OCI-LY1 (cell line): ENCODE results near the gene AMPD3.

Experiments
- H2AFZ ChIP-seq: fragments of 200-600 bp; sonication (generic), shearing (Covaris generic); 2 replicates; pipeline ENCODE4 v1.6.0; 2014; ENCODE audit warnings: antibody characterized with exemption, mild to moderate bottlenecking, low read length
- H3F3A ChIP-seq: fragments of 200-600 bp; sonication (generic), shearing (Covaris generic); 2 replicates; pipeline ENCODE4 v1.6.0; 2014; ENCODE audit warnings: mild to moderate bottlenecking, antibody characterized with exemption, low read length, moderate library complexity; ENCODE audit not compliant: insufficient read depth
- H3K27ac ChIP-seq: fragments of 200-600 bp; sonication (generic); 2 replicates; pipeline ENCODE4 v1.5.1; 2014; ENCODE audit warnings: low read length, mixed run types, mild to moderate bottlenecking, low read depth; ENCODE audit not compliant: poor library complexity, severe bottlenecking
- H3K27me3 ChIP-seq: fragments of 200-600 bp; sonication (generic); 2 replicates; pipeline ENCODE4 v1.6.0; 2014; ENCODE audit warnings: antibody characterized with exemption, mild to moderate bottlenecking, low read length, moderate library complexity; ENCODE audit not compliant: insufficient read depth
- H3K36me3 ChIP-seq: fragments of 200-600 bp; sonication (generic); 2 replicates; pipeline ENCODE4 v1.6.1; 2014; ENCODE audit warnings: mild to moderate bottlenecking, antibody characterized with exemption, low read length, moderate library complexity, mixed read lengths; ENCODE audit not compliant: insufficient read depth
- H3K4me1 ChIP-seq: fragments of 200-600 bp; sonication (generic); 2 replicates; pipeline ENCODE4 v1.5.1; 2014; ENCODE audit warnings: mild to moderate bottlenecking, low read length, moderate library complexity; ENCODE audit not compliant: insufficient read depth, severe bottlenecking
- H3K4me2 ChIP-seq: fragments of 200-600 bp; sonication (generic), shearing (Covaris generic); 2 replicates; pipeline ENCODE4 v1.6.1; 2014; ENCODE audit warnings: low read length
- H3K4me3 ChIP-seq: fragments of 200-600 bp; sonication (generic); 2 replicates; pipeline ENCODE4 v1.5.1; 2014; ENCODE audit warnings: low read length, low read depth, mild to moderate bottlenecking, mixed read lengths; ENCODE audit not compliant: poor library complexity, severe bottlenecking
- H3K79me2 ChIP-seq: fragments of 200-600 bp; shearing (Covaris generic); 2 replicates; pipeline ENCODE4 v1.6.1; 2016; ENCODE audit warnings: mixed run types, low read length, mixed read lengths; ENCODE audit not compliant: insufficient read depth
- H3K9ac ChIP-seq: fragments of 200-600 bp; sonication (generic), shearing (Covaris generic); 2 replicates; pipeline ENCODE4 v1.6.1; 2014; ENCODE audit warnings: mild to moderate bottlenecking, low read length, mixed read lengths
- H3K9me2 ChIP-seq: fragments of 200-600 bp; sonication (generic), shearing (Covaris generic); 2 replicates; pipeline ENCODE4 v1.6.1; 2014; ENCODE audit warnings: low read depth, mild to moderate bottlenecking, low read length, mixed read lengths
- H3K9me3 ChIP-seq: fragments of 200-600 bp; shearing (Covaris generic); 2 replicates; pipeline ENCODE4 v1.6.1; 2014; ENCODE audit warnings: low read length, mixed read lengths
- H4K20me1 ChIP-seq: fragments of 200-600 bp; sonication (generic), shearing (Covaris generic); 2 replicates; pipeline ENCODE4 v1.6.0; 2016; ENCODE audit warnings: mild to moderate bottlenecking, low read length; ENCODE audit not compliant: insufficient read depth
- CTCF ChIP-seq: fragments of 200-600 bp; sonication (generic), shearing (Covaris generic); IDR thresholded peaks from 2 replicates; pipeline ENCODE4 v1.5.1; 2017; ENCODE audit warnings: mild to moderate bottlenecking, antibody characterized with exemption, low read length, moderate library complexity, mixed read lengths
- EZH2 ChIP-seq: fragments of 200-600 bp; sonication (generic), shearing (Covaris generic); IDR thresholded peaks from 2 replicates; pipeline ENCODE4 v1.8.0; 2017; ENCODE audit warnings: borderline replicate concordance, mixed run types, mild to moderate bottlenecking, antibody characterized with exemption, low read length, moderate library complexity, mixed read lengths

AMPD3 gene

GRCh38 chr11:10504490-10504889 lies 49.4 kb downstream of the AMPD3 start:
- H3K36me3 ChIP-seq, result peaks cover 59% of the 10 kb centered on the region; the same call in 1 of the 2 replicates

GRCh38 chr11:10505278-10506007 lies 50.4 kb downstream of the AMPD3 start:
- no peaks in the 10 kb centered on the region for H3K79me2 ChIP-seq
- TF ChIP-seq CTCF (no peak), EZH2 (no peak)
- no peak overlapping the region for H3K27ac ChIP-seq
- H3K4me1 ChIP-seq, result no peaks in the 10 kb centered on the region
- no peaks in the 10 kb centered on the region for H3K9me3 ChIP-seq
- no peak overlapping the region for H2AFZ ChIP-seq
- no peaks in the 10 kb centered on the region for H4K20me1 ChIP-seq
- H3K36me3 ChIP-seq, result peaks cover 52% of the 10 kb centered on the region; the same call in 1 of the 2 replicates
- no peaks in the 10 kb centered on the region for H3F3A ChIP-seq
- H3K9ac ChIP-seq, result no peak overlapping the region
- H3K4me2 ChIP-seq, result no peak overlapping the region
- H3K4me3 ChIP-seq, result no peak overlapping the region
- no peaks in the 10 kb centered on the region for H3K9me2 ChIP-seq
- H3K27me3 ChIP-seq, result no peaks in the 10 kb centered on the region

More at GRCh38 chr11:10504490-10504889, 49.4 kb downstream of the AMPD3 start:
- no peak for TF ChIP-seq CTCF
- no peaks in the 10 kb centered on the region for H3K27me3 ChIP-seq
- no peaks in the 10 kb centered on the region for H4K20me1 ChIP-seq
- H3K4me2 ChIP-seq, result no peak overlapping the region
- no peaks in the 10 kb centered on the region for H3K79me2 ChIP-seq
- no peak overlapping the region for H3K9ac ChIP-seq
- H3K27ac ChIP-seq, result no peak overlapping the region
- no peaks in the 10 kb centered on the region for H3K4me1 ChIP-seq
- H3K9me2 ChIP-seq, result no peaks in the 10 kb centered on the region
- H3K9me3 ChIP-seq, result no peaks in the 10 kb centered on the region
- no peak overlapping the region for H3K4me3 ChIP-seq
- H3F3A ChIP-seq, result no peaks in the 10 kb centered on the region
- H2AFZ ChIP-seq, result no peak overlapping the region

DNA sequence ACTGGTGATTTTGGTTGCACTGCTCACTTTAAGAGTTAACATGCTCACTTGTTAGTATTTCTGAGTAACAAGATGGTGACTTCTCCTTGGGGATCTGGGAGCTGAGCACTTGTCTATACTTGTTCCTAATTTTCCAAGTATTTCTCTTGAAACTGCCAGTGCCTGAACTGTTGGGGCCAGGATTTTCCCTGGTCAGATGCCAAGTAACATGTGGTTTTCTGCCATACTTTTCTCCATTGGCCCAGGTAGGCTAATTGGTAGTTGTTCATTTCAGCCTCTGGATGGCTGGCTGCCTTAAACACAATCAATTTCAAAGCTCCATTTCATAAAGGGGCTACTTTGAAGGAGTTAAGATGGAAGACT lies 50.9 kb downstream of the AMPD3 start:
- Histone ChIP-seq H3K36me3 (peaks cover 52% of the 10 kb centered on the region; the same call in 1 of the 2 replicates), H3F3A (no peaks in the 10 kb centered on the region), H3K4me3 (no peak overlapping the region), H3K27ac (no peak overlapping the region), H4K20me1 (no peaks in the 10 kb centered on the region), H3K9me2 (no peaks in the 10 kb centered on the region), H3K27me3 (no peaks in the 10 kb centered on the region), H3K4me2 (no peak overlapping the region), H3K79me2 (no peaks in the 10 kb centered on the region), H3K9me3 (no peaks in the 10 kb centered on the region), H3K9ac (no peak overlapping the region), H2AFZ (no peak overlapping the region), H3K4me1 (no peaks in the 10 kb centered on the region)
- TF ChIP-seq CTCF, result no peak
- TF ChIP-seq EZH2, result no peak
